WI38 (cell line): ENCODE measurements around the gene SDF4.

Experiments used
- H3K4me3 ChIP-seq: 2 replicates; pipeline ENCODE4 v1.5.1; 2011; ENCODE audit warnings: low read depth, mild to moderate bottlenecking, control low read depth, low read length
- CTCF ChIP-seq: IDR thresholded peaks from 2 replicates; pipeline ENCODE4 v1.5.1; 2012; ENCODE audit warnings: low read depth, mild to moderate bottlenecking, control low read depth, low read length

SDF4 gene

GRCh38 chr1:1227386-1227785 is 4.4 kb downstream of the SDF4 start:
- TF ChIP-seq CTCF: no peak
- no peak overlapping the region for H3K4me3 ChIP-seq

- no peak for TF ChIP-seq CTCF
Observed at GRCh38 chr1:1226566-1227362, 5.0 kb downstream of the SDF4 start.

GRCh38 chr1:1225913-1226312 is 5.9 kb downstream of the SDF4 start:
- H3K4me3 ChIP-seq: no peak overlapping the region
- TF ChIP-seq CTCF: no peak

More at GRCh38 chr1:1226566-1227362, 5.0 kb downstream of the SDF4 start:
- no peak overlapping the region for H3K4me3 ChIP-seq

- no peak overlapping the region for H3K4me3 ChIP-seq
- no peak for TF ChIP-seq CTCF
Observed at GRCh38 chr1:1225238-1225845, 6.5 kb downstream of the SDF4 start.

GRCh38 chr1:1223891-1224290 is 7.9 kb downstream of the SDF4 start:
- no peak for TF ChIP-seq CTCF
- H3K4me3 ChIP-seq: no peak overlapping the region

- no peak overlapping the region for H3K4me3 ChIP-seq
- TF ChIP-seq CTCF: no peak
Observed at GRCh38 chr1:1223321-1223720, 8.5 kb downstream of the SDF4 start.

GRCh38 chr1:1222575-1223225 is 9.1 kb downstream of the SDF4 start:
- H3K4me3 ChIP-seq: no peak overlapping the region

More at GRCh38 chr1:1222575-1223225, 9.1 kb downstream of the SDF4 start:
- no peak for TF ChIP-seq CTCF
